Measurements from ENCODE around the gene ALDH1A1. TPM values are rescaled to one million over a fixed set of nuclear protein-coding genes. Genes with fewer than 3 reads are reported as not detected.
A peak's percentile ranks its signal among the peaks of the same experiment; 100 is the strongest.

Gene ALDH1A1
- total and polyA plus RNA-seq, 2 donors from 2014 or later: 191 to 295 TPM

- Histone ChIP-seq H3K9me3 (ENCODE audit: control insufficient read depth in 2 of 3, insufficient read depth in 1 of 3, low read length in 3 of 3) (no peaks in the 10 kb centered on the region), H3K27ac (ENCODE audit: low read depth in 2 of 2, low read length in 2 of 2) (no peak overlapping the region), H3K27me3 (ENCODE audit: control insufficient read depth, insufficient read depth, low read length) (no peaks in the 10 kb centered on the region), H3K4me3 (ENCODE audit: low read length in 3 of 3) (no peak overlapping the region), H3K36me3 (ENCODE audit: control insufficient read depth in 2 of 3, insufficient read depth in 3 of 3, low read length in 3 of 3) (peaks cover 0 to 25% (median 9%) of the 10 kb centered on the region in 3 donors), H3K9ac (ENCODE audit: low read length in 3 of 3) (no peak overlapping the region), H3K4me1 (ENCODE audit: control insufficient read depth in 2 of 3, insufficient read depth in 2 of 3, low read depth in 1 of 3, low read length in 3 of 3) (peaks cover 0 to 2% (median 0%) of the 10 kb centered on the region in 3 donors)
- FAIRE-seq (no peak), DNase-seq (no peak)
- intact Hi-C loops (cut with DNase I): no loop called here
- no peak for TF ChIP-seq CTCF (IDR thresholded peaks at IDR 0.05; ENCODE audit: borderline replicate concordance, extremely low read depth, insufficient read depth)
Observed at GRCh38 chr9:72926506-72926905, 26.3 kb downstream of the ALDH1A1 start.

- H3K27me3 ChIP-seq (ENCODE audit: control insufficient read depth, insufficient read depth, low read length): no peaks in the 10 kb centered on the region
- H3K36me3 ChIP-seq (ENCODE audit: control insufficient read depth in 2 of 3, insufficient read depth in 3 of 3, low read length in 3 of 3): peaks cover 0 to 25% (median 9%) of the 10 kb centered on the region in 3 donors
- no peaks in the 10 kb centered on the region for H3K9me3 ChIP-seq (ENCODE audit: control insufficient read depth in 2 of 3, insufficient read depth in 1 of 3, low read length in 3 of 3)
- no peak overlapping the region for H3K4me3 ChIP-seq (ENCODE audit: low read length in 3 of 3)
- peaks cover 0 to 2% (median 0%) of the 10 kb centered on the region in 3 donors for H3K4me1 ChIP-seq (ENCODE audit: control insufficient read depth in 2 of 3, insufficient read depth in 2 of 3, low read depth in 1 of 3, low read length in 3 of 3)
- no peak for DNase-seq
- no peak overlapping the region for H3K9ac ChIP-seq (ENCODE audit: low read length in 3 of 3)
- intact Hi-C loops (cut with DNase I): no loop called here
- TF ChIP-seq CTCF (IDR thresholded peaks at IDR 0.05; ENCODE audit: borderline replicate concordance, extremely low read depth, insufficient read depth): no peak
- no peak for FAIRE-seq
- H3K27ac ChIP-seq (ENCODE audit: low read depth in 2 of 2, low read length in 2 of 2): no peak overlapping the region
Observed at GRCh38 chr9:72925891-72926290, 27.0 kb downstream of the ALDH1A1 start.

GRCh38 chr9:72925126-72925789, 27.6 kb downstream of the ALDH1A1 start:
- peaks cover 0 to 2% (median 0%) of the 10 kb centered on the region in 3 donors for H3K4me1 ChIP-seq (ENCODE audit: control insufficient read depth in 2 of 3, insufficient read depth in 2 of 3, low read depth in 1 of 3, low read length in 3 of 3)
- no peak overlapping the region for H3K27ac ChIP-seq (ENCODE audit: low read depth in 2 of 2, low read length in 2 of 2)
- FAIRE-seq: no peak
- H3K27me3 ChIP-seq (ENCODE audit: control insufficient read depth, insufficient read depth, low read length): no peaks in the 10 kb centered on the region
- H3K9ac ChIP-seq (ENCODE audit: low read length in 3 of 3): no peak overlapping the region
- DNase-seq: peak in 1 of 5 donors; percentile 17
- H3K4me3 ChIP-seq (ENCODE audit: low read length in 3 of 3): no peak overlapping the region
- intact Hi-C loops (cut with DNase I): no loop called here
- peaks cover 0 to 25% (median 9%) of the 10 kb centered on the region in 3 donors for H3K36me3 ChIP-seq (ENCODE audit: control insufficient read depth in 2 of 3, insufficient read depth in 3 of 3, low read length in 3 of 3)
- TF ChIP-seq CTCF (IDR thresholded peaks at IDR 0.05; ENCODE audit: borderline replicate concordance, extremely low read depth, insufficient read depth): no peak
- no peaks in the 10 kb centered on the region for H3K9me3 ChIP-seq (ENCODE audit: control insufficient read depth in 2 of 3, insufficient read depth in 1 of 3, low read length in 3 of 3)
